ENCODE data around the gene SLU7.

DNA sequence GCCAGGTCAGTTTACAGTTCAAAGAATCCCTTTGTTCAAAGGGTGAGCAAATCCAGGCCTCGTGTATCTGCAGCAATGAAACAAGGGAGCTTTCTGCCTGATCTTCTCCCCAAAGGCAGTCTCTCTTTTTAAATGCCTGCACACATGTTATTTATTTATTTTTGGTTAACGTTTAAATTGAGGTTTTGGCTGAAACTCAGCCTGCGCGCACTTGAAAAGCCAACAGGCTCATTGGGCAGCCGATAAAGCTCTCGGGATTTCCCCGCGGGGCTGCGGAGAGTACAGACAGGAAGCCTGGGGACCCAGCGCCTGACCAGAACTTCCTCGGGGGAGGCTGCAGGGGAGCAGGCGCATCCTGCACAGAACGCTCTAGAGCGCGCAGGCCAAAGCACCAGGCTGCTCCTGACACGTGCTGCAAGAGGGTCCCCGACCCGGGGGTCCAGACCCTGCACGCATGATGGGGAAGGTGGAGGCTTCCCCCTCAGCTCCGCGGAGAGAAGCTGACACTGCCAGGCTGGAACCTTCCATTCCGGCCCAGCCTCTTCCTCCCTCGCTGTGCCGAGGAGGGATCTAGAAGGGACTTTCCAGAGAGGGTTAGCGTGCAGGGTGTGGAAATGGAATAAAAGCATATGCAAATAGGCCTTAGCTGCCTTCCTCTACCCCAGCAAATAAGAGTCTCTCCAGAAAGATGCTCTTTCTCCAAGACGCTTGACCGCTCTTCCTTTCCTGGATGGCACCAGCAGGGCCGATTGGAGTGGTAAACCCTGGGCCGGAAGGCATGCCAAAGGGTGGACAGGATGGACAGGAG, 48.9 kb upstream of the SLU7 start:
- TF ChIP-seq, protein P1, sequence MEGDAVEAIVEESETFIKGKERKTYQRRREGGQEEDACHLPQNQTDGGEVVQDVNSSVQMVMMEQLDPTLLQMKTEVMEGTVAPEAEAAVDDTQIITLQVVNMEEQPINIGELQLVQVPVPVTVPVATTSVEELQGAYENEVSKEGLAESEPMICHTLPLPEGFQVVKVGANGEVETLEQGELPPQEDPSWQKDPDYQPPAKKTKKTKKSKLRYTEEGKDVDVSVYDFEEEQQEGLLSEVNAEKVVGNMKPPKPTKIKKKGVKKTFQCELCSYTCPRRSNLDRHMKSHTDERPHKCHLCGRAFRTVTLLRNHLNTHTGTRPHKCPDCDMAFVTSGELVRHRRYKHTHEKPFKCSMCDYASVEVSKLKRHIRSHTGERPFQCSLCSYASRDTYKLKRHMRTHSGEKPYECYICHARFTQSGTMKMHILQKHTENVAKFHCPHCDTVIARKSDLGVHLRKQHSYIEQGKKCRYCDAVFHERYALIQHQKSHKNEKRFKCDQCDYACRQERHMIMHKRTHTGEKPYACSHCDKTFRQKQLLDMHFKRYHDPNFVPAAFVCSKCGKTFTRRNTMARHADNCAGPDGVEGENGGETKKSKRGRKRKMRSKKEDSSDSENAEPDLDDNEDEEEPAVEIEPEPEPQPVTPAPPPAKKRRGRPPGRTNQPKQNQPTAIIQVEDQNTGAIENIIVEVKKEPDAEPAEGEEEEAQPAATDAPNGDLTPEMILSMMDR (IDR thresholded peaks at IDR 0.05 in 4 of 5, conservative IDR thresholded peaks at IDR 0.05 in 1 of 5), result no peak
- TF ChIP-seq POLR2A (IDR thresholded peaks at IDR 0.05), result no peak

Measured in gastrocnemius medialis (tissue), 4 donors.